ENCODE results near the gene PTPRM. TPM values are rescaled to one million over a fixed set of nuclear protein-coding genes. Genes with fewer than 3 reads are reported as not detected.

The PTPRM gene
- total RNA-seq, 1 donor from 2014 or later = 1.00 TPM

DNA sequence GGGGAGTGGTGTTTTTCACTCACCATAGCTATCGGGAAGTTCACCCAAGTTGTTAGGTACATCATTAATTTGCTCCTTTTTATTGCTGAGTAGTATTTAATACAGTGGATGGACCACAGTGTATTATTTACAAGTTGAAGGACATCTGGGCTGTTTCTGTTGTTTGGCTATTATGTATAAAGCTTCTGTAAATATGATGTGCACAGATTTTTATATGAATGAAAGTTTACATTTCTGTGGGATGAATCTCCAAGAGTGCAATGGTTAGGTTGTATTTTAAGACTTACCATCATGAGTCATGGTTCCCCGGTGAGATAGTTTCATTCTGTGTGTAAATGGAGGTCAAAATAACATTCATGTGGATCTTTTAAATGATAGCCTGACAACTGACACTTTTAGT is 337.4 kb downstream of the PTPRM start:
- Mint-ChIP-seq H3K4me1 (no peaks in the 10 kb centered on the region), H3K4me3 (no peak overlapping the region), H3K27ac (no peak overlapping the region), H3K36me3 (ENCODE audit: low read depth) (no peaks in the 10 kb centered on the region), H3K27me3 (no peaks in the 10 kb centered on the region), H3K9me3 (no peaks in the 10 kb centered on the region)
- POLR2A ChIA-PET = no interaction called here
- no peak for DNase-seq
- CTCF ChIA-PET = no interaction called here
- intact Hi-C loops (cut with micrococcal nuclease) = no loop called here
- TF ChIP-seq CTCF (IDR thresholded peaks at IDR 0.05) = no peak
- no peak for ATAC-seq (ENCODE audit: low read depth)

DNA sequence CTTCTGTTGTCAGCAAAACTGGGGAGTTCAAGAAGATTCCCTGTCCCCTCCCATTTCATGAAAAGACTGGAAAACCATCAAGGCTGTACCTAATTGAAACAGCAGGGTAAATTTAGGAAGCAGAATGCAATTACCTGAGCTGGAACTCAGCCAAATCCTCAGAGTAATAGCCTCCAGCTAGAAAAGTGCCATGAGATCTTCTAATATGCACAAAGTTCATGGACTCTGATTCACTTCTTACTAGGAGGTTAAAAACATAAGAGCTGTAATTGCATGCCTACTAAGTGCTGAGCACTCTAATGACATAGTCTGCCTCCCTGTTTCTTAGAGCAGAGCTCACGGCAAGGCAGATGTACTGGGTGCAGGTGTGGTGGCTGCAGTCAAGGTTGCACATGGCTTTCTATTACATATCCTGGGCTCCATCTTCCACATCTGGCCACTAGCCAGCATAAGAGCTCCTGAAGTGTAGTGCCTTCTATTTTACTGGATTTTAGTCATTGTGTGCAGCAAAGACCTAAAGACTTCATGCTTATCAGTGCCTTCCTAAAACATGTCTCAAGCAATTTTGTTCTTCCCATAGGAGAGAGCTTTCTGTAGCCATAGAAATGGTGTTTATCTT is 341.7 kb downstream of the PTPRM start:
- Mint-ChIP-seq H3K27ac (no peak overlapping the region), H3K36me3 (ENCODE audit: low read depth) (no peaks in the 10 kb centered on the region), H3K27me3 (no peaks in the 10 kb centered on the region), H3K4me1 (no peaks in the 10 kb centered on the region), H3K9me3 (peaks cover 3% of the 10 kb centered on the region), H3K4me3 (no peak overlapping the region)
- TF ChIP-seq CTCF (IDR thresholded peaks at IDR 0.05) = no peak
- ATAC-seq (ENCODE audit: low read depth) = no peak
- ChIA-PET CTCF (no interaction called here), POLR2A (no interaction called here)
- intact Hi-C loops (cut with micrococcal nuclease) = no loop called here
- no peak for DNase-seq

DNA sequence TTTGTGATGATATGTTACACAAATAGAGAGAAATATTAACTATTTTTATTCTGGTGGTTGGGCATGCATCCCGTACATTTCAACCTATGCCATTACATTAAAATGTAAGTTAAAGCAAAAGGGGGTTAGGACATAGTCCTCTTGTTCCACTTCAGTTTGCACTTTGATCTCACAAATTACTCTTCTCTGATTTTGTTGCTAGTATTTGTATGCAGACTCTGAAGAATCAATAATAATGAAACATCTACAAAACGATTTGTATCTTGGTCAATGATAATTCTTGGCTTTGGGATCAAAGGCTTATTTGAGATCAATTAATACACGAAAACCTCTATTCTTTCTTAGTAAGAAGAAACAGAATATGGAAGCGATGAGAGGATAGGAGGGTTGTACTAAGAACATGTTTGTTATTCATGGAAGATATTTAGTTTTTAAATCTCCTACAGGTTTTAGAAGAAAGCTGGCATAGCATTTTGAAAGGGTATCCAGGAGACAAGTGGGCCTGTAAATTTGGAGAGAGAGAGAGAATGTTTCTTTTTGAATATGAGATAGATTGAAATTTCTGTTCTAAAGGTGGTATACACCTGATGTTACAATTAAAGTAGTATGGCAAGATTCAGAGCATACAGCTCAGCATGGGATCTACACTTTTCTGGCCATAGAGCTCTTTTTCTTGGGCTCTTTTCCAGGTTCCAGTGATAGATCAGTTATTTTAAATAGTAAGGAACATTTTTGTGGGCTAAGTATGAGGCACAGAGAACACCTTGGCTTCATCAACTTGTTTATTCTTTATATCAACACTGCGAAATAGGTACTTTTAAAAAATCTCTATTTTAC is 347.9 kb downstream of the PTPRM start:
- H3K4me3 Mint-ChIP-seq = no peak overlapping the region
- no peaks in the 10 kb centered on the region for H3K27me3 Mint-ChIP-seq
- DNase-seq (no peak), ATAC-seq (ENCODE audit: low read depth) (no peak)
- H3K27ac Mint-ChIP-seq = no peak overlapping the region
- no peaks in the 10 kb centered on the region for H3K4me1 Mint-ChIP-seq
- no peak for TF ChIP-seq CTCF (IDR thresholded peaks at IDR 0.05)
- H3K36me3 Mint-ChIP-seq (ENCODE audit: low read depth) = no peaks in the 10 kb centered on the region
- peaks cover 3% of the 10 kb centered on the region for H3K9me3 Mint-ChIP-seq
- ChIA-PET CTCF (no interaction called here), POLR2A (no interaction called here)
- intact Hi-C loops (cut with micrococcal nuclease) = no loop called here

DNA sequence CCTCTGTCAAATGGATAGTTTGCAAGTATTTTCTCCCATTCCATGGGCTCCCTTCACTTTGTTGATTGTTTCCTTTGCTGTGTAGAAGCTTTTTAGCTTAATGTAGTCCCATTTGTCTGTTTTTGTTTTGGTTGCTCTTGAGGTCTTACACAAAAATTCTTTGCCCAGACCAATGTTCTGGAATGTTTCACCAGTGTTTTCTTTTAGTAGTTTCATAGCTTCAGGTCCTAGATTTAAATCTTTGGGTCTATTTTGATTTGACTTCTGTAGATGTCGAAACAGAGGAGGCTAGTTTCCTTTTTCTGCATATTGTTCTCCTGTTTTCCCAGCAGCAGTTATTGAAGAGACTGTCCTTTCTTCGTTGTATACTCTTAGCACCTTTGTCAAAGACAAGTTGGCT is 351.6 kb downstream of the PTPRM start:
- Mint-ChIP-seq H3K4me1 (no peaks in the 10 kb centered on the region), H3K9me3 (no peaks in the 10 kb centered on the region), H3K27me3 (no peaks in the 10 kb centered on the region), H3K4me3 (no peak overlapping the region), H3K27ac (no peak overlapping the region), H3K36me3 (ENCODE audit: low read depth) (no peaks in the 10 kb centered on the region)
- ChIA-PET CTCF (no interaction called here), POLR2A (no interaction called here)
- ATAC-seq (ENCODE audit: low read depth) = no peak
- TF ChIP-seq CTCF (IDR thresholded peaks at IDR 0.05) = no peak
- DNase-seq = no peak
- intact Hi-C loops (cut with micrococcal nuclease) = no loop called here

DNA sequence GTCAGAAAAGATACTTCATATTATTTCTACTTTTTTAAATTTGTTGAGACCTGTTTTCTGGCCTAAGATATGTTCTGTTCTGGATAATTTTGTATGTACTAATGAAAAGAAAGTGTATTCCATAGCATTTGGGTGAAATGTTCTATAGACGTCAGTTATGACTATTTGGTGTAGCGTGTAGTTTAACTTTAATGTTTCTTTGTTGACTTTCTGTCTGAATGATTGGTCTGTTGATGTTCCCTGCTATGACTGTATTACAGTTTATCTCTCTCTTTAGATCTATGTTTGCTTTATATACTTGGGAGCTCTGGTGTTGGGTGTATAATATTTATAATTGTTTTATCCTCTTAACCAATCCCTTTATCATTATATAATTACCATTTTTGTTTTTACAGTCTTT is 352.4 kb downstream of the PTPRM start:
- intact Hi-C loops (cut with micrococcal nuclease) = no loop called here
- Mint-ChIP-seq H3K4me3 (no peak overlapping the region), H3K4me1 (no peaks in the 10 kb centered on the region), H3K27me3 (no peaks in the 10 kb centered on the region), H3K9me3 (no peaks in the 10 kb centered on the region), H3K27ac (no peak overlapping the region), H3K36me3 (ENCODE audit: low read depth) (no peaks in the 10 kb centered on the region)
- CTCF ChIA-PET = no interaction called here
- ATAC-seq (ENCODE audit: low read depth) (no peak), DNase-seq (no peak)
- POLR2A ChIA-PET = no interaction called here
- TF ChIP-seq CTCF (IDR thresholded peaks at IDR 0.05) = no peak

Measured in activated B cell treated with CpG ODN at 0.5 μM for 24 hours (primary cell).